HFF-Myc (cell line): ENCODE data around the gene KHSRP.

ENCODE experiments used
- DNase-seq: peaks from one replicate; pipeline ENCODE4 v3.0.0-alpha.2; 2011; ENCODE audit warnings: low read depth; ENCODE audit errors: extremely low read depth
- H3K4me3 ChIP-seq: replicated peaks from 2 replicates; pipeline ENCODE4 v1.5.1; 2011; ENCODE audit warnings: low read depth, mild to moderate bottlenecking, control low read depth, low read length
- CTCF ChIP-seq: IDR thresholded peaks from 2 replicates; pipeline ENCODE4 v1.5.1; 2012; ENCODE audit warnings: mild to moderate bottlenecking, low read depth, low read length, control low read depth; ENCODE audit errors: missing control alignments

Gene KHSRP

GRCh38 chr19:6378486-6378885, 46.1 kb downstream of the KHSRP start:
- no peak for DNase-seq
- H3K4me3 ChIP-seq, result no peak overlapping the region
- TF ChIP-seq CTCF, result no peak

- no peak for DNase-seq
- TF ChIP-seq CTCF, result no peak
- no peak overlapping the region for H3K4me3 ChIP-seq
Observed at GRCh38 chr19:6378041-6378440, 46.6 kb downstream of the KHSRP start.

DNA sequence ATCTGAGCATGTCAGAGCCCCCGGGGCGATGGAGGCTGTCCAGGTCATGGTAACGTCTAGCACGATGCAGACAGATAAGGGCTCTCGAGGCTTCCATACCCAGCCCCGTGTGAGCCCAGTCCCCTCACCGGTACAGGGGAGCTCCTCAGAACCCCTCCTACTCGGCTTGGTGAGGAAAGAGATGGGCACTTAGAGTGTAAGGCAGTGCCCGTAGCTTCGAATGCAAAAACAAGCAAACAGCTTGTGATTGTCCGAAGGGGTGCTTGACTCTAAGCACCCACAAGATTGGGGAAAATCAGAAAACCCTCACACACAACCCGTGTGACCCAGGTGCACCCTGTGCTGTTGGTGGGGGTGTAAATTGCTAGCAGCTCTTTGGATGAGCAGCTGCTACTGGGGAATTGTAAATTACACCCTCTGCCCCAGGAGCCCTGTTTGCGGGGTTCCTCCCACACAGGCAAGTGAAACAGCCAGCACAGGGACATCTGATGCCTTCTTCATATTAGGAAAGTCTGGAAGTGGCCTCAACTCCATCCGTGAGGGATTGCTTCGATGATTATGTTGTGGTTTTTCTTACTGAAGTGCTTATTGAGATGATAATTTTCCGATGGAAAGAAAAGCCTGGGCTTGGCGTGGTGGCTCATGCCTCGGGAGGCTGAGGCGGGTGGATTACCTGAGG, 48.0 kb downstream of the KHSRP start:
- no peak for DNase-seq
- no peak for TF ChIP-seq CTCF

DNA sequence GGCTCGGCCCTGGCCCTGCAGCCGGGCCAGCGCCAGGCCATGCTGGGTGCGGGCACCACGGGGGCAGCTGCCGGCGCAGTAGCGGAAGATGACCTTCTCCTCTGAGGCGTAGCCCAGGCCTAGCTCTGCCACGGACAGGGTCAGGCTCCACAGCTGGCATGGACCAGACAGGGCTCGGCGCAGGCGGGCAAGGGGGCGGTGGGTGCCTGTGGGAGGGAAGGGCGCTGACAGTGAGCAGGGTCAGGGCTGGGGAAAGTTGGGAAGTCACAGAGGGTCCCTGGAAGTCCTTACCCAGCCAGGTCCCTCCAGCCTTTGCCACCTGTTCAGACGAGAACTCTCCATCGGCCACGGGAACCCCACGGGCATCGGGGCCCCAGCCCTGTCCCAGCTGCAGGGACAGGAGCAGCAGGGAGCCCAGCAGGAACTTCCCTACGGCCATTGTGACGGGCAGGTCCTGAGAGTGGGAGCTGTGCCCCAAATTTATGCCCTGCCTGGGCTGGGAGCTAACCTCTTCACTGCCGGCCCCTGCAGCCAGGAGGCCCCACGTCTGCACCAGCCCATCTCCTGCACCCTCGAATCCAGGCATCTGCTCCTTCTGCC, 49.1 kb downstream of the KHSRP start, which contains the start of gene PSPN:
TSS of gene PSPN (minus strand) at position 523 of the 600 bp plus-strand sequence. CDS start at position 439, 84 bp downstream.
- no peak within 1 kb of the TSS for H3K4me3 ChIP-seq
- TF ChIP-seq CTCF, result no peak
- no peak for DNase-seq

More for the DNA sequence above, 48.0 kb downstream of the KHSRP start:
- H3K4me3 ChIP-seq, result no peak overlapping the region

DNA sequence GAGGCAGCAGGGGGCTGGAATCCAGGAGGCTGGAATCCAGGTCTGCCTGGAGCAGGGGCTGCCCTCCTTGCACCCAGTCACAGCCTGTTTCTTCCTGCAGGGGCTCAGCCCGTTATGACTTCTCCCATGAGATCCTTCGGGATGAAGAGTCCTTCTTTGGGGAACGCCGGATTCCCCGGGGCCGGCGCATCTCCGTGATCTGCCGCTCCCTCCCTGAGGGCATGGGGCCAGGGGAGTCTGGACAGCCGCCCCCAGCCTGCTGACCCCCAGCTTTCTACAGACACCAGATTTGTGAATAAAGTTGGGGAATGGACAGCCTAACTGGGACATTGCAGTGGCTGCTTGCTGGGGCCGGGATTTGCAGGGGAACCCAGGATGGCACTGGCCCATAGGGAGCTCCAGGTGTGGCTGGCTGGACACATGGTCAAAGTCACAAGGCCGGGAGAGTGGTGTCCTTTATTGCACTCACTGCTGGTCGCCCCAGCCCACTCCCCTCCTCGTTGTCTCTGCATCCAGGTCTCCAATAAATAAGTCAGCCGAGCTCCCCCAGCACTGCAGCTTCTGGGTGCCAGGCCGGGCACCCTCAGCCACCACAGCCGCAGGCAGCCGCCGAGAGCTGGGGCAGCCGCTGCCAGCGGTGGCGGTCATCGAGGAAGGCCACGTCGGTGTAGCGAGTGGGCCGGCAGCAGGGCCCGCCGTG, 49.8 kb downstream of the KHSRP start:
- no peak overlapping the region for H3K4me3 ChIP-seq
- no peak for DNase-seq
- TF ChIP-seq CTCF, result no peak

DNA sequence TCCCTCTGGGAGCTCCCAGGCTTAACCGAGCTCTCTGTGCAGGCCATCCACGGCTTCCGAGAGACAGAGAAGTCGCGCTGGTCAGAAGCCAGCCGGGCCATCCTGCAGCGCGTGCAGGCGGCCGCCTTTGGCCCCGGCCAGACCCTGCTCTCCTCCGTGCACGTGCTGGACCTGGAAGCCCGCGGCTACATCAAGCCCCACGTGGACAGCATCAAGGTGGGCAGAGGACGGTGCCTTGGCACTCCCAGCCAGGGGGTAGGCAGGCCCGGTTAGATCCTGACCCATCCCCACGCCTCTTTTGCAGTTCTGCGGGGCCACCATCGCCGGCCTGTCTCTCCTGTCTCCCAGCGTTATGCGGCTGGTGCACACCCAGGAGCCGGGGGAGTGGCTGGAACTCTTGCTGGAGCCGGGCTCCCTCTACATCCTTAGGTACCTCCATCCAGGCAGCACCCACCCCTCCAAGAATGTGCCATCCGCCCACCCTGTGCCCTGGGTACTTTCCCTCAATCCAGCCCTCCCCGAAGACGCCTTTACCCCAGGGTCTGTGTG, 50.4 kb downstream of the KHSRP start:
- DNase-seq, result no peak
- peak overlapping the region; percentile 40 for H3K4me3 ChIP-seq
- no peak for TF ChIP-seq CTCF
